Measurements from ENCODE around the gene TRAF7.
"Not testable (repeated sequence)": the region's sequence is repeated elsewhere in the genome, so short reads cannot be mapped to it uniquely, and the experiment has no call there.

Gene TRAF7

DNA sequence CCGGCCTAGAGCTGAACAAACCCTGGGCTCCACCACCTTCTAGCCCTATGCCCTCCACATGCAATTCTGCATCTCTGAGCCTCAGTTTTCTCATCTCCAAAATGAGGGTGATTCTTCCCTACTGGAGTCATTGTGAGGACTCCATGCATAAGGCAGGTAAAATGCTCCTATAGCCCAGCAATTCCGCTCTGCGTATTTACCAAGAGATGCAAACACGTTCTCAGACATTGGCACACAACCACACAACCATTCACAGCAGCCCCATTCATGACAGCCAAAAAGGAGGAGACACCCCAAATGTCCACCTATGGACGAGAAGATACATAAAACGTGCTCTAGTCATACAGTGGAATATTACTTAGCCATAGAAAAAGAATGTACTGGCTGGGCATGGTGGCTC lies 44.7 kb downstream of the TRAF7 start:
- no peak for DNase-seq (ENCODE audit: low spot score)

DNA sequence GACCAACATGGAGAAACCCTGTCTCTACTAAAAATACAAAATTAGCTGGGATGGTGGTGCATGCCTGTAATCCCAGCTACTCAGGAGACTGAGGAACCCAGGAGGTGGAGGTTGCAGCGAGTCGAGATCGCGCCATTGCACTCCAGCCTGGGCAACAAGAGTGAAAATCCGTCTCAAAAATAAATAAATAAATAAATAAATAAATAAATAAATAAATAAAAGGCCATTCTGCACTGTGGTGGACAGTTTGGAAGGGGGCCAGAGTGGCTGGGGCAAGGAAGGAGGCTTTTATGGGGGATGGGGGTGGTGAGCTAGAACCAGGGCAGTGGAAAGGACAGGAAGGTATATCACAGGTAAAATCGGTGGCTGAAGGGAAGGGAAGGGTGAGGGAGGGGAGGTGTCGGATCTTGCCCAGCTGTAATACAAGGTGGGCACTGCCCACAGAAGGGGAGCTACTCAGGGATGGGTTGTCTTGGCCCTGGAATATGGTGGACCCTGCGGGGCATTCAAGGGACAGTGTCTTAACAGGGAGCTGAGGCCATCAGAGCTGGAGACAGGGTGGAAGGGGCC lies 47.6 kb downstream of the TRAF7 start:
- not testable (repeated sequence) for DNase-seq (ENCODE audit: low spot score)

DNA sequence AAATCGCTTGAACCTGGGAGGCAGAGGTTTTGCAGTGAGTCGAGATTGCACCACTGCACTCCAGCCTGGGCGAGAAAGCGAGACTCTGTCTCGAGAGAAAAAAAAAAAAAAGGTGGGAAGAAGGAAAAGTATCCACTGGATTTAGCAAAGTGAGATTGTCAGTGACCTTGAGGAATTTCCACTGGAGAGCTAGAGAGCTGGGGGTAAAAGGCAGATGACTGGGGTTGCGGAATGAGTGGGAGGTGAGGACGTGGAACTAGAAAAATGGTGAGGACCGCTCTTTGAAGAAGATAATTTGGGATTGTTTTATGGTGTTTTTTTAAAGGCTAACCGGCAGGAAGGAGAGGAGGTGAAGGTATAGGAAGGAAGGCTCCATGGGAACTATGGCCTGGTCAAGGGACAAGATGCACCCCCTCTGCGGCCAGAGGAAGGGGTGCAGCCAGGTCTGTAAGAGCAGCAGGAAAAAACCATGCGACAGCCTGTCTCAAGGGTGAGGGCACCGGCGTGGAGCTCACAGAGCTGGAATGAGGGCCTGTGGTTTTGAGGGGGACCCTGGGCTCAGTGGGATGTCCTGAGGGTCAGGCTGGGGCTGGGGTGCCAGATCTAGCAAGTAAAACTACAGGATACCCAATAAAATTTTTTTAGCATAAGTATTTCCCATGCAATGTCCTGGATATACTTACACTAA lies 49.0 kb downstream of the TRAF7 start:
- no peak for DNase-seq (ENCODE audit: low spot score)

DNA sequence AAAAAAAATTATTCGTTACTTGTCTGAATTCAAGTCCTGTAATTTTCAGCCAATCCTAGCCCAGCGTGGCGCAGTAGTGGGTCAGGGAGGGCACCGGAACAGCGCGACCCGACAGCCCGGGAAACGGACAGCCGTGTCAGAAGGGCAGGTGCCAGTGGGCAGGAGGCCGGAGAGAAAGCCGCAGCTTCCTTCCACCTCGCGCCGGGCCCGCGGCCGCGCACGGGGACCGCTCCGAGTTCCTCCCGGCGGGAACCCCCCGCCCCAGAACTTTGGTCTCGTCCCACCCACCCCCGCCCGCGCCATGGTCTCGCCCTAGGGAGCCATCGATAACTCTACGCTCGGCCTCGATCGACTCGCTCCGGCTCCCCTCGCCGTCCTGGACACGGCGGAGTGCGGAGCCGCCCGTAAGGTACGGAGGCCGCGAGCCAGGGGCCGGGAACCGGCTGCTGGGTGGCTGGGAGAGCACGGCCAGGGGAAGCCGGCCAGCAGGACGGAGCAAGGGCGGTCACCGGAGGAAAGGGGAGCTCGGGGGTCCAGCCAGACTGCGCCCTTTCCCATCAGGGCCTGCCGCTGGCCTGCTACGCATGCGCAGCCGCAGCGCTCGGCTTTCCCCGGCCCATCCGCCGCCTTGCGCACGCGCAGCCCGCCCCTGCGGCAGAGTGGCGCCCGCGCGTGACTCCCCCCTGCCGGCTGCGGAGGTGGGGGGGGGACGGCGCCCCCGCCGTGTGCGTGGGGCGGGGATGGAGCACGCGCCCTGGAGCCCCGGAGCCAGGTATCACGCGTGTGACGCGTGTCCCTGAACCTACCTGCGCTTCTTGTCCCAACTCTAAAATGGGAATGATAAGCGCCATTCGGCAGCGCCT lies 49.8 kb downstream of the TRAF7 start, which contains the start of gene MLST8:
Gene MLST8 (plus strand): TSS at position 351 of the 863 bp plus-strand sequence. CDS start 632 bp downstream, outside the sequence.
- peak; percentile 100 for DNase-seq (ENCODE audit: low spot score)

DNA sequence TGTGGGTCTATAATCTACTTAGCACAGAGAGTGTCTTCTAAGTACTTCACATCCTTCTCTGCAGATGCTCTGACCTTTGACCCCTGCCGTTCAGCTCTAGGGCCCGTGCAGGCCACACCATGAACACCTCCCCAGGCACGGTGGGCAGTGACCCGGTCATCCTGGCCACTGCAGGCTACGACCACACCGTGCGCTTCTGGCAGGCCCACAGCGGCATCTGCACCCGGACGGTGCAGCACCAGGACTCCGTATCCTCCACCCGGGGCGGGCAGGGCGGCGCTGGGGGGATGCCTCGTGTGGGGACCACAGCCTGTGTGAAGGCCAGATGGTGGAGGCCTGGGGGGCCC lies 50.4 kb downstream of the TRAF7 start:
- DNase-seq (ENCODE audit: low spot score) = no peak

DNA sequence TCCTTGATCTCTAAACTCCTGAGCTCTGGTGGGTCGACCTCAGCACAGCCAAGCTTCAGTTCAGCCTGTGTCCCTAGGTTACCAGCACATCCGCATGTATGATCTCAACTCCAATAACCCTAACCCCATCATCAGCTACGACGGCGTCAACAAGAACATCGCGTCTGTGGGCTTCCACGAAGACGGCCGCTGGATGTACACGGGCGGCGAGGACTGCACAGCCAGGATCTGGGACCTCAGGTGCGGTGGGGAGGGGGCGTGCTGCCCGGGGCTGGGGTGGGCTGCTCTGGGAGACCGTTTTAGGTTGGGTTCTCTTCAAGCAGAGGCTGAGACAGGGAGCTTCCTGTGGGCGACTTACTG lies 50.8 kb downstream of the TRAF7 start:
- DNase-seq (ENCODE audit: low spot score) = no peak

DNA sequence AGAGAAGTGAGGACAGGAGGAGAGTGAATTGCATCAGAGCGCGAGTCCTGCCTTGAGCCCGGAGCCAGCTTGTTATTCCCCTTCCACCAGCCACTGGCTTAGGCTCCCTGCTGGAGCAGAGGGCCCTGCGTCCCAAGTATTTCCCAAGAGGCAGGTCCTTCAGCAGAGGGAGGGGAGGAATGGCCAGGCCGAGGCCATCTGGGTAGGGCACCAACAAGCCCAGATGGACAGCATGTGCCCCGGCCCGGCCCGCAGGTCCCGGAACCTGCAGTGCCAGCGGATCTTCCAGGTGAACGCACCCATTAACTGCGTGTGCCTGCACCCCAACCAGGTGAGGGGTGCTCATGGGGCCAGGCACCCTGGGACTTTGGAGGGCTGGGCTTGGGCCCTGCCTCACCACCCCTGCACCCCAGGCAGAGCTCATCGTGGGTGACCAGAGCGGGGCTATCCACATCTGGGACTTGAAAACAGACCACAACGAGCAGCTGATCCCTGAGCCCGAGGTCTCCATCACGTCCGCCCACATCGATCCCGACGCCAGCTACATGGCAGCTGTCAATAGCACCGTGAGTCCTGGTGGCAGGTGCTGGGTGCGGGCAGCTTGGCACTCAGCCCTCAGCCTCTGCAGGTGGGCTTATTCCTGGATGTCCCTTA lies 51.3 kb downstream of the TRAF7 start:
- DNase-seq (ENCODE audit: low spot score) = no peak

DNA sequence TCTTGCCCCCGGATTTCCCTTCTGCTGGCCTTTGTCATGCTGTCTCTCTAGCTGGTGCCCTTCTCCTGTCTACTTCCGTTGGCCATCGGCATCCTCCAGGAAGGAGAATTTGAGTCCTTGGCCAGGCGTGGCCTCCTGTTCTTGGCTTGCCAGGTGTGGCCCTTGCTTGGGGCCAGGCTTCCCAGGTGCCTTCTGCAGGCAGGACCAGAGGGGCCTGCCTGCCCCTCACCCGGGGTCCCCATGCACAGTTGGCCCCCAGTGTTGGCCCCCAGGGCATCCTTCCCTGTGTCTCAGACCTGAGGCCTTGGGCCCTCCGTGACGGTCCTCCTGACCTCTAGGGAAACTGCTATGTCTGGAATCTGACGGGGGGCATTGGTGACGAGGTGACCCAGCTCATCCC lies 52.3 kb downstream of the TRAF7 start:
- DNase-seq (ENCODE audit: low spot score) = no peak

DNA sequence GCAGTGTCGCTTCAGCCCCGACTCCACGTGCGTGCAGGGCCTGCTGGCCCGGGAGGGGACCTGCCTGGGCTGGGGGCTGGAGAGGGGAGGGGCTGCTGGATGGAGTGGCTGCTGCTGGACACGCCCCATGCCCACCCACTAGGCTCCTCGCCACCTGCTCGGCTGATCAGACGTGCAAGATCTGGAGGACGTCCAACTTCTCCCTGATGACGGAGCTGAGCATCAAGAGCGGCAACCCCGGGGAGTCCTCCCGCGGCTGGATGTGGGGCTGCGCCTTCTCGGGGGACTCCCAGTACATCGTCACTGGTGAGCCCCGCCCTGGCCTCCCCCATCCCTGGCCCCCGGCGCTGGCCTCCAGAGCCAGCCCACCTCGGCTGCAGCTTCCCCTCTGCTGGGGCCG lies 52.7 kb downstream of the TRAF7 start:
- DNase-seq (ENCODE audit: low spot score) = no peak

DNA sequence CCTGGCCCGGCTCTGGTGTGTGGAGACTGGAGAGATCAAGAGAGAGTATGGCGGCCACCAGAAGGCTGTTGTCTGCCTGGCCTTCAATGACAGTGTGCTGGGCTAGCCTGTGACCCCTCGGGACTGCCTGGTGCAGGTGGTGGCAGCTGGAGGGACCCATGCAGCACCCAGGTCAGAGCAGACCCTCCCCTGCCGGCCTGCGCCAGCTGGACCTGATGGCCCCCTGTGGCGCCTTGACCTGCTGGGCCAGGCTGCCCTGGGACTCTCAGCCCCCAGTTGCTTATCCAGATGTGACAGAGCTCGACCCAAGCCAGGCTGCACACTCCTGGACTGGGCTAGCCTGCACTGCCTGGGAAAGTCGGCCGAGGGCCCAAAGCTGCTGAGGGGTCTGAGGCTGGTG lies 53.2 kb downstream of the TRAF7 start:
- no peak for DNase-seq (ENCODE audit: low spot score)

DNA sequence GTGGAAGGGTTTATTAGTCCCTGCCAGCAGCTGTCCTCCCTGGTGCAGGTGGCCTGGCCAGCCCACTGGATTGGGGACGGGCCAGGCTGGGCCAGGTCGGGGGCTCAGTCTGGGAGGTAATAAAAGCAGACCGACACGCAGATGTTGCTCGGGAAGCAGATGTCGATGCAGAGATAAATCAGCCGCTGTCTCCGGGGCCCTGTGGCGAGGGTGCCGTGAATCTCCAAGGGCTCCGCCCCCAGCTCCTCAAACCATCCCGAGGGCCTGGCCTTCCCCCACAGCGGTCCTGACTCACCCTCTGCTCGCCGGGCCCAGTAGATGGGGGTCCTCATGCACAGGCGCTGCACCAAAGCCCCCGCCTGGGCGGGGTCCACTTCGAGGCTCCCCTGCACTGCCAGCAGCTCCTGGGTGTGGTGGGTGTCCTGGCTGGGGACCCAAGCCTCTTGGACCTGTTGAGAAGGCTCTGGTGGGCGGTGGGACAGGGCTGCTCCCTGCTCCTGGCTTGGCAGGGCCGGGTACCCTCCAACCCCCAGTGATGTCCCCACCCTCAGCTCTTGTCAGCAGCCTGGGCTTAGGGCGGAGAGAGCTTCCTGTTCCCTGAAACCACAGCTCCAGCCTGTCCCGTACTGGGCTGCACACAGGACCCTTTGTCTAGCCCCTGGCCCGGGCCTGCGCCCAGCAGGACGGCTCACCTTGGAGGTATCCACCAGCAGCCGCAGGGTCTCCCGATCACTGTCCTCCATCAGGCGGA lies 53.9 kb downstream of the TRAF7 start:
- no peak for DNase-seq (ENCODE audit: low spot score)

DNA sequence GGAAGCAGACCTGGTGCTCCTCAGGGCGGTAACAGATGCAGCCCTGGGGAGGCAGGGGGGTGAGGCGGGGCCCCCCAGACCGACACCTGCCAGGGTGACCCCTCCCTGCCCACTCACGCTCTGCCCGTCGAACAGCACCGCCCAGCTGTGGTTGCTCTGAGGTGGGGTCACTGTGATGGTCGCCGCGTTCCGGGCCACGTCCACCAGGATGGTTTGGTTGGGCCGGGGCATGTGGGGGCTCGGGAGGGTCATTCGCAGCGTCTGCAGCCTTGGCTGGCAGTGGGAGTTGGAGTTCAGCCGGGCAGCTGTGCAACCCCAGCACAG lies 54.4 kb downstream of the TRAF7 start:
- no peak for DNase-seq (ENCODE audit: low spot score)

DNA sequence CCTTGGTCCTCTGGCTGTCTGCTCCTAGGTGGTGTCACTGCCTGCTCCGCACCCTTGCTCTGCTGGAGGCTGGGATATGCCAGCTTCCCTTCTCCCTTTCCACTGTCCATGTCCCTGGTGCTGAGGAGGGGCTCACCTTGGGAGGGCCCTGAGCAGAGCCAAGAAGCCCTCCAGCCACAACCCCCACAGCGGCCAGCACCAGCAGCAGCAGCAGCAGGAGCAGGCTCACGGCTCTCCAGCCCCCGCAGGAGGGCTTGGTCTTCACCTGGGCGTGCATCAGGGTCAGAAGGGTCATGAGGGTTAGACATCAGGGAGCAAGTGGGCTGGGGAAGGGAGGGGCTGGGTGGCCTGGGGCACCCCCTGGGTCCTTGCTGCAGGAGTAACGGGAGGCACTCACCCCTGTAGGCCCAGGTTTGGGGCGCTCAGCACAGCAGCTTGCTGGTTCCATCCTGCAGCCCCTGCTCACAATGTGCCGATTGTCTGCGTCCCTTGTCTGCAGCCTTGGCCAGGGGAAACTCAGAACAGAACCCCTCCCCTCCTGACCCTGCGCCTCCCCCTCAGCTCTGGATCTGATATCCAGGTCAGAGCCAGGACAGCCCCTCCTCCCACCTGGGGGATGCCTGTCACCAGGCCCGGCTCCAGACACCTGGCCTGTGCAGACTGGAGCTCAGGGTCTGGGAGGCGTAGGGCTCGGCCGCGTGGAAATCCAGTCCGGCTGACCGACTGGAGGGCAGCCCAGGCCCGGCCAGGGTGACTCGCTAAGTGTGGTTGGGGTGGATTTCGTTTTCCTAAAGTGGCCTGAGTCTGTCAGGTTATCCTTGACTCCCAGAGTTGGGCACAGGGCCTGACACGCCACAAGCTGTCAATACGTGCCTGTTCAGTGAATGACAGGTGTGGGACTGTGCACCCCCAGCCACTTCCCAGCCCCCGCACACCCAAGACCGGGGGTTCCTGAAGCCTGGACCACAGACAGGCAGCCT lies 55.1 kb downstream of the TRAF7 start, which contains the start of gene BRICD5:
Gene BRICD5 (minus strand): TSS at position 478 of the 980 bp plus-strand sequence. CDS start 30 bp downstream, at position 448.
- no peak for DNase-seq (ENCODE audit: low spot score)

DNA sequence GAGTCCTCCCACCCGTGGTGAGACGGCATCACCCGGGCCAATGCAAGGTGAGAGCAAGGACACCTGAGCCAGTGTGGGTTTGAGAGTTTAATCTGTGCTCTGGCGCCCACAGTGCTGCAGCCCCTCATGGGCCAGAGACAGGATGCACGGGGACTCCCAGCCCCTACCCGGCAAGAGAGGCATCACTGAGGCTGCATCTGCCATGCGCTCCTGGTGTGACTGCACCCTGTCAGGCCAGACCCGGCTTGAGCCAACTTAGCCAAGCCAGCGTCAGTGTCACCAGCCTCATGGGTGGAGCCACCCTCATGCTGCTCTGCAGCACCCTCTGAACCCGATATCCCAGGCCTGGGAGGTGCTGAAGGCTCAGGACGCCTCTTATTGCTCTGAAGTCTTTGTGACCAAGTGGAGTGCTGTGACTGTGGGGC lies 56.4 kb downstream of the TRAF7 start:
- no peak for DNase-seq (ENCODE audit: low spot score)

DNA sequence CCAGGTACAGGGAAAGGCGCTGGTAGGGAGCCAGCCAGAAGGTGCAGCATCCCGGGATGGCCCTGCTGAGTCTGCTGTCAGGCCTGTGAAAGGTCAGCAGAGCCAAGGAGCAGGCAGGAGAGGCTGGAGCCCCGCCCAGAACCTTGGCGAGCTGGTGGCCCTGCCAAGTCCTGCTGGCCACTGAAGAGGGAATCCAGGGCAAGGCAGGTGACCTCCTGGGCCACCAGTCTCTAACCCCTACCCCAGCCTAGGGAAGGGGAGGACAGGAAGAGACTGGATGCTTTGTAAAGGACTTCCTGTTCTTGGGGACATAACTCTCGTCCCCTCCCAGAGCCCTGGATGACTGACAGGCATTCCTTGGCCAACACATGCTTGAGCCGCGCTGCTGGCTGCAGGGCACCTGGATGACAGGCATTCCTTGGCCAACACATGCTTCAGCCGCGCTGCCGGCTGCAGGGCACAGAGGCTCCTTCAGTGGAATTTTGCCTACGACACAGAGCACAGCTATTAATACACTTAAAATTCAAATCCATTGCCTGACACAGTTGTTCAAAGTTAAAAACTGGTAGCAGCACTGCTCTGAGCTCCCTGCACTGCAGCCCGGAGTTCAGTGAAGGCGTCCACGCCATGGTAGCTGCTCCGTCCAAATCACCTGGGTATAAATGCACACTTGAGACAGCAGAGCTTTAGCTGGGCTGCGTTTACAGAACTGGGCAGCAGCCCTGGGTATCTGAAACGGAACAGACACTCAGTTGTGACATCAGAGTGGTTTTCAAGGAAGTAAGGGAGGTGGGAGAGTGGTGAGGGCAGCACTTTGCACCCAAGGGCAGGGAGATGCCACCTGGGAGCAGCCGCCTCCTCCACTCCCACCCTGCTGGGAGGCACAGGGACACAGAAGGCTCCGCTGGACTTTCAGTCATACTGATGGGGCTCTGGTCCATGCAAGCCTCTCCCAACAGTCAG lies 57.1 kb downstream of the TRAF7 start:
- DNase-seq (ENCODE audit: low spot score) = no peak

DNA sequence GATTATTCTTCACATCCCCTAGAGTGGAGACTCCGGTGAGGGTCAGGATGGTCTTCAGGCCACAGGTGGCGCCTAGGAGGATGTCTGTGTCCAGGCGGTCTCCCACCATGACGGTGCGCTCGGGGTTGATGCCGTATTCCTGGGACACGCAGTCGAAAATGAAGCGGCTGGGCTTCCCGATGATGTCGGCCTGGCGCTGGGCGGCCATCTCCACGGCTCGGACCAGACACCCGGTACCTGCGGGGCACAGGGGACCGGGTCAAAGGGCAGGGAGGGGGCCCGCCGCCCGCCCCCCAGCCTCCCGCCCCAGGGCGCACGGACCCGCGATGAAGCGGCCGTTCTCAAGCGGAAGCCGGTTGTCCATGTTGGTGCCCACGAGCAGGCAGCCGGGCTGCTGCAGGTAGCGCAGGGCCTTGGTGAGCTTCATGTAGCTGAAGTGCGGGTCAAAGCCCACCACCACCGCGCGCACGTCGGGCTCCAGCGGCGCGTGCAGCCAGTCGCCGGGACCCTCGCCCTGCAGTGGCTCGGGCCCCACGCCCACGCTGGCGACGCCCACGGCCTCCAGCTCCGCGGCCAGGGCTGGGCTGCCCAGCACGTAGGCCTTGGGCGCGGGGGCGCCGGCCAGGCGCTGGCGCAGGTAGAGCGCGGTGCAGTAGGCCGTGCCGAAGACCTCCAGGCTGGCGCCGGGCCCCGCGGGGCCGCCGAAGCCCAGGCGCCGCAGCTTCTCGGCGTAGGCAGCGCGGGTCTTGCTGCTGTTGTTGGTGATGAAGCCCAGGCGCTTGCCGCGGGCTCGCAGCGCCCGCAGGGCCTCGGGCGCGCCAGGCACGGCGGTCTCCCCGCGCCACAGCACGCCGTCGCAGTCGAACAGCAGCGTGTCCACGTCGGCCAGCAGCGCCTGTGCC lies 58.5 kb downstream of the TRAF7 start:
- DNase-seq (ENCODE audit: low spot score) = no peak

DNA sequence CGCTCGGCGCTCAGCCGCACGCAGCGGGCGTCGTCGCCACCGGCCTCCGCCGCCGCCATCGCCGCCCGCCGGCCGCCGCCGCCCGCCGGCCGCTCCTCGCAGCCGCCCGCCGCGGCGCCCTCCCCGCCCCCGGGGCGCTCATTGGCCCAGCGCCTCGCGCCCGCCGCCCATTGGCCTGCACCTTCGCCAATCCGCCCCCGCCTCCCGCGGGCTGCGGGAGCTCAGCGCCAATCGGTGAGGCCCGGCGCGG lies 59.1 kb downstream of the TRAF7 start, which contains the start of gene PGP:
Gene PGP (minus strand): TSS at position 122 of the 250 bp plus-strand sequence. CDS start 63 bp downstream, at position 59.
- no peak for DNase-seq (ENCODE audit: low spot score)

DNA sequence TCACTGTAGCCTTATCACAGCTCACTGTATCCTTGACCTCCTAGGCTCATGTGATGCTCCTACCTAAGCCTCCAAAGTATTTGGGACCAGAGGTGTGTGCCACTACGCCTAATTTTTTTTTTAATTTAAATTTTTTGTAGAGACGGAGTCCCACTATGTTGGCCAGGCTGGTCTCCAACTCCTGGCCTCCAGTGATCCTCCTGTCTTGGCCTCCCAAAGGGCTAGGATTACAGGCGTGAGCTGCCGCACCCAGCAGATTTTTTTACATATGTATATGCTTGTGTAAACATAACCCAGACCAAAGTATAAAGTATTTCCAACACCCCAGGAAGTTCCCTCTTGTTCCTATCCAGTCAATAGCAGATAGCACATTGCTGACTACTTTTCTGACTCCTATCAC lies 60.7 kb downstream of the TRAF7 start:
- DNase-seq (ENCODE audit: low spot score) = no peak
